NCI-H2196 (cell line): ENCODE measurements around the gene FOXA3.
"Not testable (repeated sequence)": the region's sequence is repeated elsewhere in the genome, so short reads cannot be mapped to it uniquely, and the experiment has no call there.

ENCODE experiments used
- DNase-seq: peaks from one replicate; lab custom pipeline; 2025; ENCODE audit not compliant: unreplicated experiment; lab: John Stamatoyannopoulos, UW

FOXA3 gene

GRCh38 chr19:45827459-45828093, 36.5 kb upstream of the FOXA3 start:
- no peak for DNase-seq

GRCh38 chr19:45828523-45828922, 35.6 kb upstream of the FOXA3 start:
- DNase-seq: no peak

- no peak for DNase-seq
Observed at GRCh38 chr19:45828945-45829344, 35.2 kb upstream of the FOXA3 start.

GRCh38 chr19:45834970-45835369, 29.2 kb upstream of the FOXA3 start:
- DNase-seq: no peak

GRCh38 chr19:45842198-45842597, 21.9 kb upstream of the FOXA3 start:
- DNase-seq: no peak

- DNase-seq: no peak
Observed at GRCh38 chr19:45847663-45848062, 16.5 kb upstream of the FOXA3 start.

GRCh38 chr19:45848922-45849321, 15.2 kb upstream of the FOXA3 start:
- no peak for DNase-seq

- DNase-seq: no peak
Observed at GRCh38 chr19:45852145-45852750, 11.9 kb upstream of the FOXA3 start.

GRCh38 chr19:45852983-45853382, 11.1 kb upstream of the FOXA3 start:
- peak; percentile 86 for DNase-seq

- DNase-seq: no peak
Observed at GRCh38 chr19:45854167-45854778, 9.9 kb upstream of the FOXA3 start.

- no peak for DNase-seq
Observed at GRCh38 chr19:45860359-45861259, 3.5 kb upstream of the FOXA3 start.

- DNase-seq: no peak
Observed at GRCh38 chr19:45862271-45862563, 1.9 kb upstream of the FOXA3 start.

- peak; percentile 98 for DNase-seq
Observed at GRCh38 chr19:45862564-45863334, 1.4 kb upstream of the FOXA3 start, which contains the start of gene SYMPK. TSS of gene SYMPK (minus strand) at chr19:45863147. CDS start at chr19:45854495, 8,652 bp downstream.

- DNase-seq: no peak
Observed at GRCh38 chr19:45863335-45863839, 739 bp upstream of the FOXA3 start.

GRCh38 chr19:45864629-45865082, 530 bp downstream of the FOXA3 start:
- DNase-seq: no peak

GRCh38 chr19:45865269-45865948, 1.3 kb downstream of the FOXA3 start:
- no peak for DNase-seq

GRCh38 chr19:45866400-45867176, 2.5 kb downstream of the FOXA3 start:
- no peak for DNase-seq

- not testable (repeated sequence) for DNase-seq
Observed at GRCh38 chr19:45867241-45867640, 3.1 kb downstream of the FOXA3 start.

GRCh38 chr19:45870798-45871197, 6.7 kb downstream of the FOXA3 start:
- no peak for DNase-seq
